ENCODE results near the gene TEX44.
A peak's percentile ranks its signal among the peaks of the same experiment; 100 is the strongest.

TEX44 gene

DNA sequence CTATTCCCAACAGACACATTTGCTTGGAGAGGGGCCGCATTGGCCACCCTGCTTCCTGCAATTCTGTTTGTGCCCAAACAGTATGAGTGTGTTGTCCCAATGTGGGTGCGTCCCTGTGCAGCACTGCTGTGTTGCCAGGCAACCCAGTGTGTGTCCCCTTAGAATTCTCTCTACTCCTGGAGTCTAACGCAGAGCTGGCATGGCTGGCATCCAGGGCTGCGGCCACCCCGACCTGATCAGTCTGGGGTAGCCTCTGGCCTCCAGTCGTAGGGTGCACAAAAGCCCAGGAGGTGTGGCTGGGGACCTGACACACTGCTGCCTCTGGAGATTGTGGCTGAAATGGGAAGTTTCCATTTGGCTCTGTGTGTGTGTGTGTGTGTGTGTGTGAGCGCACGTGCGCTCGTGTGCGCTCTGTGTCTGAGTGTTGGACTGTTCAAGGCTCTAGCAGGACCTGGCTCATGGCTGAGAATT is 48.0 kb downstream of the TEX44 start:
- no peaks in the 10 kb centered on the region for H3K36me3 ChIP-seq (ENCODE audit: insufficient read depth, low read length)
- H3K4me1 ChIP-seq (ENCODE audit: insufficient read depth, low read length, severe bottlenecking): peaks cover 18% of the 10 kb centered on the region
- no peak overlapping the region for H3K27ac ChIP-seq (ENCODE audit: low read depth, low read length, poor library complexity, severe bottlenecking)
- no peaks in the 10 kb centered on the region for H3F3A ChIP-seq (ENCODE audit: insufficient read depth, low read length)
- H3K9ac ChIP-seq (ENCODE audit: low read length): no peak overlapping the region
- H3K9me2 ChIP-seq (ENCODE audit: low read depth, low read length): no peaks in the 10 kb centered on the region
- no peaks in the 10 kb centered on the region for H4K20me1 ChIP-seq (ENCODE audit: insufficient read depth, low read length)
- H3K79me2 ChIP-seq (ENCODE audit: insufficient read depth, low read length): no peaks in the 10 kb centered on the region
- no peak overlapping the region for H3K4me3 ChIP-seq (ENCODE audit: low read depth, low read length, poor library complexity, severe bottlenecking)
- H2AFZ ChIP-seq (ENCODE audit: low read length): no peak overlapping the region
- TF ChIP-seq EZH2 (IDR thresholded peaks at IDR 0.05; ENCODE audit: borderline replicate concordance, low read length): no peak
- TF ChIP-seq, protein P1, sequence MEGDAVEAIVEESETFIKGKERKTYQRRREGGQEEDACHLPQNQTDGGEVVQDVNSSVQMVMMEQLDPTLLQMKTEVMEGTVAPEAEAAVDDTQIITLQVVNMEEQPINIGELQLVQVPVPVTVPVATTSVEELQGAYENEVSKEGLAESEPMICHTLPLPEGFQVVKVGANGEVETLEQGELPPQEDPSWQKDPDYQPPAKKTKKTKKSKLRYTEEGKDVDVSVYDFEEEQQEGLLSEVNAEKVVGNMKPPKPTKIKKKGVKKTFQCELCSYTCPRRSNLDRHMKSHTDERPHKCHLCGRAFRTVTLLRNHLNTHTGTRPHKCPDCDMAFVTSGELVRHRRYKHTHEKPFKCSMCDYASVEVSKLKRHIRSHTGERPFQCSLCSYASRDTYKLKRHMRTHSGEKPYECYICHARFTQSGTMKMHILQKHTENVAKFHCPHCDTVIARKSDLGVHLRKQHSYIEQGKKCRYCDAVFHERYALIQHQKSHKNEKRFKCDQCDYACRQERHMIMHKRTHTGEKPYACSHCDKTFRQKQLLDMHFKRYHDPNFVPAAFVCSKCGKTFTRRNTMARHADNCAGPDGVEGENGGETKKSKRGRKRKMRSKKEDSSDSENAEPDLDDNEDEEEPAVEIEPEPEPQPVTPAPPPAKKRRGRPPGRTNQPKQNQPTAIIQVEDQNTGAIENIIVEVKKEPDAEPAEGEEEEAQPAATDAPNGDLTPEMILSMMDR (IDR thresholded peaks at IDR 0.05; ENCODE audit: low read length): no peak
- H3K9me3 ChIP-seq (ENCODE audit: low read length): no peaks in the 10 kb centered on the region
- H3K4me2 ChIP-seq (ENCODE audit: low read length): no peak overlapping the region
- H3K27me3 ChIP-seq (ENCODE audit: insufficient read depth, low read length): no peaks in the 10 kb centered on the region

DNA sequence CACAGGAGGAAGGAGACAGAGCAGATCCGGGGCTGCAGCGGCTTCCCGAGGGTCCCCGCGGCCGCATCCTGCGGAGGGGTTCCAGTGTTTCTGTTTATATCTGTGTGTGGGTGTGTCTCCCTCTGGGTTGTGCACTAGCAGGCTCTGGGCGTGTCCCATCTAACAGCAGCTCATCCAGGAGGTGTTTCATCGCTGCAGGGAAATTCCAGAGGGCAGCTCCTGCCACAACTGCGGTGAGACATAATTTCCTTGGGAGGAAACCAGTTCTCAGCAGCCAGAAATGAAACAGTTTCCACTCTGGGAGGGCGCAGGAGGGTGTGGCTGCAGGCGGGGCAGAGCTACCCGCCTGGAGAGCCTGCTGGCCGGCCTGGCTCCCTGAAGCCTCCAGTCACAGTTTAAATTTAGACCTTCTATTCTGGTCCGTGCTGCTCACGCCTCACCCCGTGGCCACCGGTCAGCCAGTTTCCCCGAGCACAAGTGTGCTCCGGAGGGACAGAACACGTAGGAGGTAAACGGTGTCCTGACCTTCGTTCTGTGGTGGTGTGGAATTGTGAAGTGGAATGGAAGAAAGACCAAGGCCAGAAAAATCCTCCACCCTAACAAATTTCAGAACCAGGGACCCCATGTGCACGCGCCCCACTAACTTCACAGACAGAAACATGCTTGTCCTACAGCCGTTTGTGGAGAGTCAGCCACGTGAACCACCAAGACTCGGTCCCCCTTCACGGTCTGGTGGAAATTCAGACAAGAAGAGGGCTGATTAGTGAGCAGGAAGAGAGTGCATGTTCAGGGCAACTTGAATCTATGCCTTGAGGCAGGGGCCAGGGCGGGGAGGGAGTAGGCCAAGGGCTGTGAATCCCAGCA is 50.2 kb downstream of the TEX44 start:
- peak overlapping the region; percentile 55 for H3K4me2 ChIP-seq (ENCODE audit: low read length)
- no peaks in the 10 kb centered on the region for H3K9me3 ChIP-seq (ENCODE audit: low read length)
- peak overlapping the region; percentile 29 for H3K4me3 ChIP-seq (ENCODE audit: low read depth, low read length, poor library complexity, severe bottlenecking)
- peaks cover 18% of the 10 kb centered on the region for H3K4me1 ChIP-seq (ENCODE audit: insufficient read depth, low read length, severe bottlenecking)
- H3K27me3 ChIP-seq (ENCODE audit: insufficient read depth, low read length): no peaks in the 10 kb centered on the region
- TF ChIP-seq, protein P1 (IDR thresholded peaks at IDR 0.05; ENCODE audit: low read length): no peak
- no peak for TF ChIP-seq EZH2 (IDR thresholded peaks at IDR 0.05; ENCODE audit: borderline replicate concordance, low read length)
- peak overlapping the region; percentile 19; the same call in 1 of the 2 replicates for H3K9ac ChIP-seq (ENCODE audit: low read length)
- H3K9me2 ChIP-seq (ENCODE audit: low read depth, low read length): no peaks in the 10 kb centered on the region
- no peaks in the 10 kb centered on the region for H3K79me2 ChIP-seq (ENCODE audit: insufficient read depth, low read length)
- no peak overlapping the region for H2AFZ ChIP-seq (ENCODE audit: low read length)
- H3F3A ChIP-seq (ENCODE audit: insufficient read depth, low read length): no peaks in the 10 kb centered on the region
- no peaks in the 10 kb centered on the region for H3K36me3 ChIP-seq (ENCODE audit: insufficient read depth, low read length)
- H3K27ac ChIP-seq (ENCODE audit: low read depth, low read length, poor library complexity, severe bottlenecking): peak overlapping the region; percentile 44
- no peaks in the 10 kb centered on the region for H4K20me1 ChIP-seq (ENCODE audit: insufficient read depth, low read length)

DNA sequence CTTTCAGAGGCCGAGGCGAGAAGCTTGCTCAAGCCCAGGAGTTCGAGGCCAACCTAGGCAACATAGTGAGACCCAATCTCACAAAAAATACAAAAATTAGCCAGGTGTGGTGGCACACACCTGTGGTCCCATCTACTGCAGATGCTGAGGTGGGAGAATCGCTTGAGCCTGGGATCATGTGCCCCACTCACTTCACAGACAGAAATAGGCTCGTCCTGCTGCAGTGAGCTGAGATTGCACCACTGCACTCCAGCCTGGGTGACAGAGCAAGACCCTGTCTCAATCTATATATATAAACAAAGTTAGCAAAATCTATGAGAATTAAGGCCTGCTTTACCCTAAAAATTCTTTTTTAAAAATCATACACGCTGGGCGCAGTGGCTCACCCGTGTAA is 50.8 kb downstream of the TEX44 start:
- Histone ChIP-seq H3K9ac (ENCODE audit: low read length) (no peak overlapping the region; the same call in 1 of the 2 replicates), H2AFZ (ENCODE audit: low read length) (no peak overlapping the region), H3K4me1 (ENCODE audit: insufficient read depth, low read length, severe bottlenecking) (peaks cover 18% of the 10 kb centered on the region), H3K79me2 (ENCODE audit: insufficient read depth, low read length) (no peaks in the 10 kb centered on the region), H3F3A (ENCODE audit: insufficient read depth, low read length) (no peaks in the 10 kb centered on the region), H4K20me1 (ENCODE audit: insufficient read depth, low read length) (no peaks in the 10 kb centered on the region), H3K27ac (ENCODE audit: low read depth, low read length, poor library complexity, severe bottlenecking) (peak overlapping the region; percentile 44), H3K4me3 (ENCODE audit: low read depth, low read length, poor library complexity, severe bottlenecking) (no peak overlapping the region), H3K9me2 (ENCODE audit: low read depth, low read length) (no peaks in the 10 kb centered on the region), H3K27me3 (ENCODE audit: insufficient read depth, low read length) (no peaks in the 10 kb centered on the region), H3K4me2 (ENCODE audit: low read length) (peak overlapping the region; percentile 55; the same call in 1 of the 2 replicates), H3K36me3 (ENCODE audit: insufficient read depth, low read length) (no peaks in the 10 kb centered on the region), H3K9me3 (ENCODE audit: low read length) (no peaks in the 10 kb centered on the region)
- TF ChIP-seq, protein P1 (IDR thresholded peaks at IDR 0.05; ENCODE audit: low read length): no peak
- TF ChIP-seq EZH2 (IDR thresholded peaks at IDR 0.05; ENCODE audit: borderline replicate concordance, low read length): no peak
